Astrocyte (in vitro differentiated cells and primary cell): ENCODE measurements around the gene COG5.

Experiments
- CTCF ChIP-seq: IDR thresholded peaks from 2 replicates; pipeline ENCODE4 v1.5.1; 2011; ENCODE audit warnings: low read depth, mild to moderate bottlenecking, inconsistent platforms, low read length, moderate library complexity; ENCODE audit not compliant: insufficient read depth
- EZH2 ChIP-seq: IDR thresholded peaks from 2 replicates; pipeline ENCODE4 v1.6.1; 2012; ENCODE audit warnings: mild to moderate bottlenecking, low read length, inconsistent platforms; ENCODE audit not compliant: insufficient read depth

GRCh38 chr7:107530751-107531150 lies 33.0 kb downstream of the COG5 start:
- TF ChIP-seq CTCF (no peak), EZH2 (no peak)
